IMR-90 (cell line): ENCODE data around the gene KYNU. TPM values are rescaled to one million over a fixed set of nuclear protein-coding genes. Genes with fewer than 3 reads are reported as not detected.

ENCODE experiments used
- ATAC-seq: fragments of 200-7000 bp; cut with Tn5 transposase; 2 replicates; pipeline ENCODE4 v1.9.1; 2020; ENCODE audit warnings: low read depth, mild to moderate bottlenecking, moderate library complexity
- BruUV-seq: library from RNA; stranded (reverse); fragments of 400-500 nt; replicated peaks from 2 replicates; lab custom pipeline; 2021; lab: Mats Ljungman, UMichigan
- CTCF ChIA-PET: fragments of 300-600 bp; formaldehyde crosslinking; extraction: SDS; loops from one replicate; lab custom pipeline; 2021; ENCODE audit warnings: antibody characterized with exemption; lab: Yijun Ruan, JAX
- POLR2A ChIA-PET: fragments of 300-600 bp; sonication (Branson Sonifier 250); formaldehyde crosslinking; loops from one replicate; lab custom pipeline; 2022; ENCODE audit warnings: antibody characterized with exemption; ENCODE audit not compliant: unreplicated experiment; lab: Charles Lee
- DNase-seq: peaks from one replicate; pipeline ENCODE4 v3.0.0; 2013
- H2AFZ ChIP-seq: replicated peaks from 2 replicates; pipeline ENCODE3; 2013; ENCODE audit warnings: low read length, mild to moderate bottlenecking; ENCODE audit not compliant: poor library complexity
- H2AK5ac ChIP-seq: 2 replicates; pipeline ENCODE4 v1.6.1; 2013; ENCODE audit warnings: low read depth, low read length, inconsistent platforms
- H2AK9ac ChIP-seq: replicated peaks from 2 replicates; pipeline ENCODE3; 2013; ENCODE audit warnings: mild to moderate bottlenecking, low read depth, low read length, moderate library complexity; ENCODE audit not compliant: poor library complexity
- H2BK120ac ChIP-seq: 2 replicates; pipeline ENCODE4 v1.6.1; 2013; ENCODE audit warnings: low read depth, low read length, inconsistent platforms
- H2BK15ac ChIP-seq: 3 replicates; pipeline ENCODE4 v1.6.1; 2013; ENCODE audit warnings: low read depth, low read length, inconsistent platforms
- H2BK20ac ChIP-seq: 2 replicates; pipeline ENCODE4 v1.6.1; 2013; ENCODE audit warnings: low read depth, mild to moderate bottlenecking, inconsistent platforms, low read length, moderate library complexity
- H2BK5ac ChIP-seq: 2 replicates; pipeline ENCODE4 v1.6.1; 2013; ENCODE audit warnings: mild to moderate bottlenecking, low read depth, low read length, inconsistent platforms; ENCODE audit not compliant: poor library complexity, severe bottlenecking
- H3K14ac ChIP-seq: replicated peaks from 2 replicates; pipeline ENCODE4 v1.6.1; 2013; ENCODE audit warnings: low read depth, low read length, inconsistent platforms
- H3K18ac ChIP-seq: 2 replicates; pipeline ENCODE4 v1.6.1; 2013; ENCODE audit warnings: low read depth, low read length, control low read depth
- H3K23ac ChIP-seq: 2 replicates; pipeline ENCODE4 v1.6.1; 2013; ENCODE audit warnings: low read depth, low read length, inconsistent platforms
- H3K27ac ChIP-seq: 2 replicates; pipeline ENCODE4 v1.5.1; 2013; ENCODE audit warnings: mild to moderate bottlenecking, control low read depth, low read length; ENCODE audit not compliant: insufficient read depth
- H3K27me3 ChIP-seq: 2 replicates; pipeline ENCODE4 v1.6.1; 2013; ENCODE audit warnings: low read length; ENCODE audit not compliant: control insufficient read depth, insufficient read depth
- H3K36me3 ChIP-seq: 2 replicates; pipeline ENCODE4 v1.6.1; 2013; ENCODE audit warnings: low read length, mixed read lengths; ENCODE audit not compliant: control insufficient read depth, insufficient read depth
- H3K4ac ChIP-seq: 2 replicates; pipeline ENCODE4 v1.6.1; 2013; ENCODE audit warnings: low read depth, low read length, inconsistent platforms
- H3K4me1 ChIP-seq: 2 replicates; pipeline ENCODE4 v1.6.1; 2013; ENCODE audit warnings: low read length, mixed read lengths; ENCODE audit not compliant: control insufficient read depth, insufficient read depth
- H3K4me2 ChIP-seq: 2 replicates; pipeline ENCODE4 v1.6.1; 2013; ENCODE audit warnings: low read depth, mild to moderate bottlenecking, control low read depth, low read length, moderate library complexity
- H3K4me3 ChIP-seq: 2 replicates; pipeline ENCODE4 v1.5.1; 2013; ENCODE audit warnings: low read depth, mild to moderate bottlenecking, control low read depth, low read length, moderate library complexity; ENCODE audit not compliant: insufficient read depth
- H3K56ac ChIP-seq: 2 replicates; pipeline ENCODE4 v1.6.1; 2013; ENCODE audit warnings: low read length, inconsistent platforms; ENCODE audit not compliant: insufficient read depth; ENCODE audit errors: extremely low read depth
- H3K79me1 ChIP-seq, 2 experiments: 2 replicates each; pipeline ENCODE4 v1.6.1; 2013; ENCODE audit warnings: low read length in 2 of 2, inconsistent platforms in 1 of 2, low read depth in 1 of 2
- H3K9ac ChIP-seq: 2 replicates; pipeline ENCODE4 v1.6.1; 2013; ENCODE audit warnings: low read depth, low read length, control low read depth
- H3K9me1 ChIP-seq: 2 replicates; pipeline ENCODE4 v1.6.1; 2013; ENCODE audit warnings: low read length, inconsistent platforms; ENCODE audit not compliant: insufficient read depth
- H3K9me3 ChIP-seq: 2 replicates; pipeline ENCODE4 v1.6.1; 2013; ENCODE audit warnings: low read length; ENCODE audit not compliant: control insufficient read depth, insufficient read depth
- H4K20me1 ChIP-seq: 2 replicates; pipeline ENCODE4 v1.6.1; 2013; ENCODE audit warnings: low read length, inconsistent platforms; ENCODE audit not compliant: insufficient read depth
- H4K5ac ChIP-seq: 2 replicates; pipeline ENCODE4 v1.6.1; 2013; ENCODE audit warnings: mild to moderate bottlenecking, low read depth, low read length, control low read depth
- H4K8ac ChIP-seq, 2 experiments: 2 replicates each; pipeline ENCODE4 v1.6.1; 2013; ENCODE audit warnings: low read depth in 2 of 2, low read length in 2 of 2, control low read depth in 1 of 2, inconsistent platforms in 1 of 2
- H4K91ac ChIP-seq: 2 replicates; pipeline ENCODE4 v1.6.1; 2013; ENCODE audit warnings: low read depth, low read length, inconsistent platforms; ENCODE audit not compliant: insufficient read depth
- CTCF ChIP-seq: conservative IDR thresholded peaks from 2 replicates; pipeline ENCODE4 v1.5.1; 2012; ENCODE audit warnings: mild to moderate bottlenecking, low read depth, low read length, improper control_type of control experiment
- RFX5 ChIP-seq: IDR thresholded peaks from 2 replicates; pipeline ENCODE4 v1.8.0; 2012; ENCODE audit warnings: low read depth, mild to moderate bottlenecking, low read length, moderate library complexity
- WGBS, 2 experiments: methylation state at CpG; one replicate each; pipeline versions ENCODE4 v1.1.5 to v1.1.7; 2013; ENCODE audit warnings: missing lambda C conversion rate in 2 of 2; ENCODE audit not compliant: insufficient read length in 1 of 2; ENCODE audit errors: extremely low coverage in 2 of 2; 5-methylcytosine and 5-hydroxymethylcytosine counted together
- dilution Hi-C: fragments of 300-500 bp; cut with HindIII; formaldehyde crosslinking; loops from one replicate; pipeline ENCODE4 v1.14.3; 2018; ENCODE audit warnings: low sequenced_read_pairs; ENCODE audit not compliant: unreplicated experiment
- in situ Hi-C: fragments of 300-500 bp; cut with MboI; formaldehyde crosslinking; loops from 3 replicates; pipeline ENCODE4 v1.14.3; 2019; ENCODE audit warnings: low sequenced_read_pairs, inconsistent platforms, mixed read lengths
- intact Hi-C: fragments of 100-400 bp; cut with micrococcal nuclease; formaldehyde crosslinking; loops from 2 replicates; pipeline ENCODE4 v1.10.0; 2022
- polyA plus RNA-seq, 3 experiments: library from polyadenylated mRNA; depleted of rRNA; stranded (reverse); fragments of >200 nt; gene quantifications; 2 replicates each; pipeline ENCODE4 v1.2.3, GENCODE V29; 2012; ENCODE audit warnings: low replicate concordance in 1 of 3
- total RNA-seq: library from RNA; depleted of rRNA; stranded (reverse); fragments of >200 nt; gene quantifications from 2 replicates; pipeline ENCODE4 v1.2.3, GENCODE V29; 2012
- TF ChIP-seq, protein P1 (sequence below): fragments of 150-350 bp; IDR thresholded peaks from 2 replicates; pipeline ENCODE4 v1.6.1; 2017; ENCODE audit warnings: mild to moderate bottlenecking, antibody characterized with exemption, low read length, low read depth

Gene KYNU
- total and polyA plus RNA-seq, 2 of the 4 experiments (the other 2 are of a cell fraction) = 0.75 to 2.9 TPM

GRCh38 chr2:143070704-143071103 lies 193.2 kb downstream of the KYNU start:
- dilution Hi-C loops = no loop called here
- no peak for TF ChIP-seq RFX5
- TF ChIP-seq, protein P1, sequence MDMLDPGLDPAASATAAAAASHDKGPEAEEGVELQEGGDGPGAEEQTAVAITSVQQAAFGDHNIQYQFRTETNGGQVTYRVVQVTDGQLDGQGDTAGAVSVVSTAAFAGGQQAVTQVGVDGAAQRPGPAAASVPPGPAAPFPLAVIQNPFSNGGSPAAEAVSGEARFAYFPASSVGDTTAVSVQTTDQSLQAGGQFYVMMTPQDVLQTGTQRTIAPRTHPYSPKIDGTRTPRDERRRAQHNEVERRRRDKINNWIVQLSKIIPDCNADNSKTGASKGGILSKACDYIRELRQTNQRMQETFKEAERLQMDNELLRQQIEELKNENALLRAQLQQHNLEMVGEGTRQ = no peak
- TF ChIP-seq CTCF = no peak
- H2BK15ac ChIP-seq = no peak overlapping the region

More at GRCh38 chr2:143070704-143071103, 193.2 kb downstream of the KYNU start:
- Histone ChIP-seq H3K14ac (no peak overlapping the region), H3K56ac (no peak overlapping the region), H3K9me3 (no peaks in the 10 kb centered on the region; the same call in 1 of the 2 replicates), H3K27ac (no peak overlapping the region), H3K27me3 (no peaks in the 10 kb centered on the region), H3K4ac (no peak overlapping the region), H3K4me3 (no peak overlapping the region), H2BK20ac (no peak overlapping the region), H3K9me1 (no peaks in the 10 kb centered on the region), H4K20me1 (no peaks in the 10 kb centered on the region), H3K18ac (no peak overlapping the region), H2BK5ac (no peak overlapping the region), H2AK9ac (no peak overlapping the region), H3K4me2 (no peak overlapping the region), H2AFZ (no peak overlapping the region), H3K4me1 (no peaks in the 10 kb centered on the region), H3K36me3 (no peaks in the 10 kb centered on the region), H4K91ac (no peak overlapping the region), H3K23ac (no peak overlapping the region), H2AK5ac (no peak overlapping the region), H4K8ac (no peak overlapping the region), H2BK120ac (no peak overlapping the region), H3K9ac (no peak overlapping the region), H4K5ac (no peak overlapping the region), H3K79me1 (no peaks in the 10 kb centered on the region)
- in situ Hi-C loops = no loop called here
- WGBS, 2 experiments = 100% methylated on average over 1 of the region's 1 CpG; no CpG with 5 or more reads in 1 of the 2 experiments
- intact Hi-C loops = no loop called here
- CTCF ChIA-PET = interaction anchor here (0.7 to 1.0 kb wide), 3 partner anchors 12 to 1182 kb away, joined by 3 to 8 read pairs (median 5); no protein-coding TSS in a partner anchor
- POLR2A ChIA-PET = no interaction called here
- no peak for DNase-seq
- BruUV-seq = no TSS peak
- ATAC-seq = no peak
